AG04450 (cell line): ENCODE measurements around the gene ZNF622. TPM values are rescaled to one million over a fixed set of nuclear protein-coding genes. Genes with fewer than 3 reads are reported as not detected.

Experiments
- CTCF ChIA-PET: fragments of 300-600, 350-600 bp; formaldehyde crosslinking; extraction: SDS; loops from one replicate; lab custom pipeline; 2022; ENCODE audit warnings: antibody characterized with exemption, inconsistent platforms; lab: Charles Lee
- POLR2A ChIA-PET: fragments of 350-600 bp; formaldehyde crosslinking; extraction: SDS; loops from one replicate; lab custom pipeline; 2021; ENCODE audit warnings: antibody characterized with exemption, inconsistent platforms; lab: Yijun Ruan, JAX
- DNase-seq: peaks from one replicate; pipeline ENCODE4 v3.0.0-alpha.2; 2011; ENCODE audit warnings: low read depth, low spot score
- H3K27ac ChIP-seq: one replicate; pipeline ENCODE4 v1.5.1; 2012; ENCODE audit warnings: low read depth, low read length, control low read depth
- H3K27me3 ChIP-seq: one replicate; pipeline ENCODE4 v1.6.0; 2012; ENCODE audit warnings: low read length; ENCODE audit not compliant: control insufficient read depth, insufficient read depth
- H3K4me3 ChIP-seq: 2 replicates; pipeline ENCODE4 v1.5.1; 2011; ENCODE audit warnings: mild to moderate bottlenecking, low read depth, low read length, control low read depth
- H3K9me3 ChIP-seq: 2 replicates; pipeline ENCODE4 v1.5.1; 2012; ENCODE audit warnings: low read length; ENCODE audit not compliant: control insufficient read depth, insufficient read depth
- polyA plus RNA-seq: library from polyadenylated mRNA; depleted of rRNA; stranded (reverse); fragments of >200 nt; gene quantifications from 2 replicates; pipeline ENCODE4 v1.2.3, GENCODE V29; 2011
- TF ChIP-seq, protein P1 (sequence below): IDR thresholded peaks from 2 replicates; pipeline ENCODE4 v1.5.1; 2011; ENCODE audit warnings: low read depth, low read length, control low read depth, inconsistent platforms

ZNF622 gene
- polyA plus RNA-seq, 1 experiment, result 21.5 TPM

DNA sequence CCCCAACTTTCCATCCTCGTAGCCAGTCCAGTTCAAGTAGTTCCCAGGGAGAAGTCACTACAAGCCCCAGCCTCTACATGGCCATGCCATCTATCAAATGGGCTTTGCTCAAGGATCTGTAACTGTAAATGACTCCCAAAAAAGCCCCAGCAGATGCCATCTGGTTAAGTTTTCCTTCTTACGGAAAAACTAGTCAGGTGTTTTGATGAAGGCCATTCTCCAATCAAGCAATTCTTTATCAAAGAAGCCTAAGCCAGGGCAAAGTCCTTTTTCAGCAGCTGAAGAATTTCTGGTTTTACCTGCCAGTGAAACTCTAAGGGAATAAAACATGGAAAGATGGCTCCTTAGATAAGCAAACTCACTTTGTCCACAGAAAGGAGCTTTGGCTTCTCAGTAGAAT lies 21.9 kb upstream of the ZNF622 start:
- H3K27me3 ChIP-seq, result peaks cover 18% of the 10 kb centered on the region
- H3K4me3 ChIP-seq, result no peak overlapping the region
- ChIA-PET POLR2A (no interaction called here), CTCF (interaction anchor here (0.9 to 2.0 kb wide), 5 partner anchors 9 to 716 kb away, joined by 3 to 9 read pairs (median 6); no protein-coding TSS in a partner anchor)
- TF ChIP-seq, protein P1, sequence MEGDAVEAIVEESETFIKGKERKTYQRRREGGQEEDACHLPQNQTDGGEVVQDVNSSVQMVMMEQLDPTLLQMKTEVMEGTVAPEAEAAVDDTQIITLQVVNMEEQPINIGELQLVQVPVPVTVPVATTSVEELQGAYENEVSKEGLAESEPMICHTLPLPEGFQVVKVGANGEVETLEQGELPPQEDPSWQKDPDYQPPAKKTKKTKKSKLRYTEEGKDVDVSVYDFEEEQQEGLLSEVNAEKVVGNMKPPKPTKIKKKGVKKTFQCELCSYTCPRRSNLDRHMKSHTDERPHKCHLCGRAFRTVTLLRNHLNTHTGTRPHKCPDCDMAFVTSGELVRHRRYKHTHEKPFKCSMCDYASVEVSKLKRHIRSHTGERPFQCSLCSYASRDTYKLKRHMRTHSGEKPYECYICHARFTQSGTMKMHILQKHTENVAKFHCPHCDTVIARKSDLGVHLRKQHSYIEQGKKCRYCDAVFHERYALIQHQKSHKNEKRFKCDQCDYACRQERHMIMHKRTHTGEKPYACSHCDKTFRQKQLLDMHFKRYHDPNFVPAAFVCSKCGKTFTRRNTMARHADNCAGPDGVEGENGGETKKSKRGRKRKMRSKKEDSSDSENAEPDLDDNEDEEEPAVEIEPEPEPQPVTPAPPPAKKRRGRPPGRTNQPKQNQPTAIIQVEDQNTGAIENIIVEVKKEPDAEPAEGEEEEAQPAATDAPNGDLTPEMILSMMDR, result no peak
- DNase-seq, result no peak
- no peaks in the 10 kb centered on the region for H3K9me3 ChIP-seq
- H3K27ac ChIP-seq, result no peak overlapping the region

DNA sequence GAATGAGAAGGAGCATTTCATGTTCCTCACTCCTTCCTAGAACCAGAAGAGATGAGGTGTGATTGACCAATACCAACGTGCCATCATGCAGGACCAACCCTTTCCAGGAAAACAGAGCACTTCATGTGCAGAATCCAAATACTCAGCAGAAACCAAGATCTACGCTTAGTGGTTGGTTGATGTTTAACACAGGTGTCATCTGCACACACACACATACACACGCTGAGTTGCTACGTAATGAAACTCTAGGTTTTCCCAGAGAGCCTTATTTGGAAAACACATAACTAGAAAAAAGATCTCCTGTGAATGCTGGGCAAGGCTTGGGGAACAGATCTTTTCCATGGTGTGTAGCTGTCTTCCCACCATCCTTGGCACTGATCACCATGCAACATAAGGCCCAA lies 21.1 kb upstream of the ZNF622 start:
- Histone ChIP-seq H3K9me3 (no peaks in the 10 kb centered on the region), H3K27ac (no peak overlapping the region), H3K4me3 (no peak overlapping the region), H3K27me3 (peaks cover 18% of the 10 kb centered on the region)
- ChIA-PET CTCF (interaction anchor here (1.8 to 2.0 kb wide), 2 partner anchors 64 to 717 kb away, joined by 6 to 7 read pairs; no protein-coding TSS in a partner anchor), POLR2A (no interaction called here)
- TF ChIP-seq, protein P1, result no peak
- DNase-seq, result no peak

DNA sequence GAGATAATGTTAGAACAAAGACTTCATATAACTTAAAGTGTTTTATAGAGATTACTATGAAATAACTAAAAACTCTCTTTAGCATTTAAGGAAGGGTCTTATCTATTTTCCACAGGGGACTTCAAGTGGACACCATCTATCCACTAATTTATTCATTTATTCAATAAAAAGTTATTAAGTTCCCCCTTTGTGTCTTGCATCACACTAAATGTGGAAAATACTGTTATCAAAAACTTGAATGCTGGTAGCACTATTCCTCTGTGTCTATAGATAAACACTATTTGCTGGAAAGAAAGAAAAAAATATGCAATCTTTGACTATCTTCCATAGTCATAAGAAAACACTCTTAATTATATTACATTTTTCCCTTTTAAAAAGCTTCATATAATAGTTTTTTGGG lies 20.1 kb upstream of the ZNF622 start:
- Histone ChIP-seq H3K27me3 (peaks cover 15% of the 10 kb centered on the region), H3K27ac (no peak overlapping the region), H3K9me3 (no peaks in the 10 kb centered on the region), H3K4me3 (no peak overlapping the region)
- DNase-seq, result no peak
- POLR2A ChIA-PET, result no interaction called here
- TF ChIP-seq, protein P1, result no peak
- CTCF ChIA-PET, result interaction anchor here (2.4 kb wide), 1 partner anchor 29 kb away, joined by 13 read pairs; no protein-coding TSS in a partner anchor

DNA sequence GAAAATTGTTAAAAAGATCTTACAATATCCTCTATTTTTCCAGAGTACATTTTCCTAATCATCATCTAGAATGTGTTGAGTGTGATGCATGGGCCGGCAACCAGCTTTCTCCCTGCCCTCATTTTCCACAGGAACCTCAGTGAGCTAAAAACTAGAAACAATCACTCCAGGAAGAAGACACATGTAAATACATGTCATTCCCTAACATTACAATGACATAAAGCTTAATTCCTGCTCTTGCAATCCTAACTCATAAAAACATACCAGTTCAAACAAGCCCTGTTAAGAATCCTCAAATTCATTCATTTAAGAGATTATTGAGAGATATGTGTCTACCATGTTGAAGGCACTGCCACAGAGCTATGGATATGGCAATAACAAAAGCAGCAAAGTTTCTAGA lies 18.5 kb upstream of the ZNF622 start:
- TF ChIP-seq, protein P1, result no peak
- ChIA-PET POLR2A (no interaction called here), CTCF (interaction anchor here (0.7 to 2.4 kb wide), 5 partner anchors 13 to 731 kb away, joined by 3 to 13 read pairs (median 7); no protein-coding TSS in a partner anchor)
- H3K4me3 ChIP-seq, result no peak overlapping the region
- no peak overlapping the region for H3K27ac ChIP-seq
- H3K27me3 ChIP-seq, result peaks cover 12% of the 10 kb centered on the region
- DNase-seq, result no peak
- no peaks in the 10 kb centered on the region for H3K9me3 ChIP-seq

DNA sequence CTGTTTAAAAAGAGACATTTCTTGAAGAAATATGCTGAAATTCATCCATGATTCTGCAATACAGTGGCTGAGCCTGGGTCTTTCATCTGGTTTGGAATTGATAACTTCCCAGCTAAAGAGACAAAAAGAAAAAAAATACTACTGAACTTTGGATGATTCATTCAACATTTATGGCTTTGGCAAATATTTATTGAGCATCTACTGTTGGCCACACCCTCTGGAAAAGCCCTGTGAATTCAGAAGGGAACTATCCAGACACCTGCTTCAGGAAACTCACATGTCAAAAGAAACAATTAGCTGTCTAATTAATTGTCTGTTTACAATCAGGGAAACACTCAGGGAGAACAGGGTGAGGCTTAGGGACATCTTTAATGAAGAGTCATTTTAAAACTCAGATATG lies 17.8 kb upstream of the ZNF622 start:
- Histone ChIP-seq H3K4me3 (no peak overlapping the region), H3K27me3 (peaks cover 12% of the 10 kb centered on the region), H3K27ac (no peak overlapping the region), H3K9me3 (no peaks in the 10 kb centered on the region)
- ChIA-PET POLR2A (no interaction called here), CTCF (interaction anchor here (1.9 to 2.4 kb wide), 3 partner anchors 27 to 69 kb away, joined by 7 to 13 read pairs (median 8); no protein-coding TSS in a partner anchor)
- no peak for DNase-seq
- TF ChIP-seq, protein P1, result no peak
